MM.1S (cell line): Measurements from ENCODE around the gene NUDT21.

Experiments
- EZH2phosphoT487 ChIP-seq: fragments of 300-600 bp; sonication (generic); IDR thresholded peaks from 2 replicates; pipeline ENCODE4 v1.6.1; 2018; ENCODE audit warnings: antibody characterized with exemption, low read length
- TF ChIP-seq, protein P1 (sequence below): fragments of 300-600 bp; sonication (generic); IDR thresholded peaks from 2 replicates; pipeline ENCODE4 v1.5.1; 2016; ENCODE audit warnings: antibody characterized with exemption, low read length, mixed read lengths

DNA sequence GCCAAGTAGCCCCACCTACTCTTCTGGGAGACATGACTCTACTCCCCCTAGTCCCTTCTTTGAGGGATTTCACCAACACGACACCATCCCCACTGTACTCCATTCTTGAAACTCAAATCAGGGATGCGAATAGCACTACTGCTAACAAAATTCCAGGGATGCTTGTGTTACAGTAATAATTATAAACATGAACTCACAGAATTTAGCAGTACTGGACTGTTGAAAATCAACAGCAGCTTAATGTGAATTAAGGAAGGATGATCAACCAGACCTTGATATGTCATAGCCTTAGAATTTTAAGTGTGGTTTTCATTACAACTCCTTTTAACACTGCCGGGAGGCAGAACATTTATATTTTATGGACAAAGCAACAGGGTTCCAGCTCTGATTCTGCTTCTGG, 63.7 kb downstream of the NUDT21 start:
- TF ChIP-seq, protein P1, sequence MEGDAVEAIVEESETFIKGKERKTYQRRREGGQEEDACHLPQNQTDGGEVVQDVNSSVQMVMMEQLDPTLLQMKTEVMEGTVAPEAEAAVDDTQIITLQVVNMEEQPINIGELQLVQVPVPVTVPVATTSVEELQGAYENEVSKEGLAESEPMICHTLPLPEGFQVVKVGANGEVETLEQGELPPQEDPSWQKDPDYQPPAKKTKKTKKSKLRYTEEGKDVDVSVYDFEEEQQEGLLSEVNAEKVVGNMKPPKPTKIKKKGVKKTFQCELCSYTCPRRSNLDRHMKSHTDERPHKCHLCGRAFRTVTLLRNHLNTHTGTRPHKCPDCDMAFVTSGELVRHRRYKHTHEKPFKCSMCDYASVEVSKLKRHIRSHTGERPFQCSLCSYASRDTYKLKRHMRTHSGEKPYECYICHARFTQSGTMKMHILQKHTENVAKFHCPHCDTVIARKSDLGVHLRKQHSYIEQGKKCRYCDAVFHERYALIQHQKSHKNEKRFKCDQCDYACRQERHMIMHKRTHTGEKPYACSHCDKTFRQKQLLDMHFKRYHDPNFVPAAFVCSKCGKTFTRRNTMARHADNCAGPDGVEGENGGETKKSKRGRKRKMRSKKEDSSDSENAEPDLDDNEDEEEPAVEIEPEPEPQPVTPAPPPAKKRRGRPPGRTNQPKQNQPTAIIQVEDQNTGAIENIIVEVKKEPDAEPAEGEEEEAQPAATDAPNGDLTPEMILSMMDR, result no peak
- TF ChIP-seq EZH2phosphoT487, result no peak
